Mesenchymal stem cell (in vitro differentiated cells and primary cell): ENCODE results near the gene KRT39.
A peak's percentile ranks its signal among the peaks of the same experiment; 100 is the strongest.

ENCODE experiments used
- DNase-seq: peaks from one replicate; pipeline ENCODE4 v3.0.0-alpha.2; 2013
- H2AFZ ChIP-seq: one replicate; pipeline ENCODE4 v1.6.1; 2013; ENCODE audit warnings: low read depth, mild to moderate bottlenecking, control low read depth, inconsistent platforms, low read length, moderate library complexity
- H2AK5ac ChIP-seq: 2 replicates; pipeline ENCODE4 v1.6.1; 2013; ENCODE audit warnings: low read length, moderate library complexity, mild to moderate bottlenecking, inconsistent platforms; ENCODE audit not compliant: severe bottlenecking
- H2BK120ac ChIP-seq: one replicate; pipeline ENCODE4 v1.6.1; 2013; ENCODE audit warnings: low read depth, mild to moderate bottlenecking, inconsistent platforms, low read length, moderate library complexity
- H2BK12ac ChIP-seq, 2 experiments: one replicate each; pipeline ENCODE4 v1.6.1; 2013; ENCODE audit warnings: inconsistent platforms in 2 of 2, low read length in 2 of 2, mild to moderate bottlenecking in 2 of 2, moderate library complexity in 2 of 2, control low read depth in 1 of 2
- H2BK15ac ChIP-seq: one replicate; pipeline ENCODE4 v1.6.1; 2013; ENCODE audit warnings: mild to moderate bottlenecking, low read depth, inconsistent platforms; ENCODE audit not compliant: poor library complexity, severe bottlenecking
- H2BK5ac ChIP-seq: 2 replicates; pipeline ENCODE4 v1.6.1; 2013; ENCODE audit warnings: low read depth, mild to moderate bottlenecking, low read length, control low read depth, inconsistent platforms; ENCODE audit not compliant: poor library complexity, severe bottlenecking
- H3K14ac ChIP-seq, 2 experiments: one replicate each; pipeline ENCODE4 v1.6.1; 2013; ENCODE audit warnings: inconsistent platforms in 2 of 2, low read length in 2 of 2, control low read depth in 1 of 2, mild to moderate bottlenecking in 1 of 2, moderate library complexity in 1 of 2
- H3K18ac ChIP-seq, 2 experiments: one replicate each; pipeline ENCODE4 v1.6.1; 2013; ENCODE audit warnings: inconsistent platforms in 2 of 2, low read length in 2 of 2, control low read depth in 1 of 2, low read depth in 1 of 2, mild to moderate bottlenecking in 1 of 2
- H3K23ac ChIP-seq, 2 experiments: one replicate each; pipeline ENCODE4 v1.6.1; 2013; ENCODE audit warnings: inconsistent platforms in 2 of 2, low read length in 2 of 2, mild to moderate bottlenecking in 2 of 2, moderate library complexity in 2 of 2, control low read depth in 1 of 2
- H3K27ac ChIP-seq: 2 replicates; pipeline ENCODE4 v1.5.1; 2013; ENCODE audit warnings: mild to moderate bottlenecking, moderate library complexity, low read length, control low read depth, inconsistent platforms; ENCODE audit not compliant: poor library complexity, severe bottlenecking
- H3K27me3 ChIP-seq, 2 experiments: 2 replicates each; pipeline versions ENCODE4 v1.6.1 to v1.7.0; 2013; ENCODE audit warnings: low read length in 2 of 2, mild to moderate bottlenecking in 2 of 2, moderate library complexity in 2 of 2, control low read depth in 1 of 2, inconsistent platforms in 1 of 2; ENCODE audit not compliant: control insufficient read depth in 1 of 2, insufficient read depth in 1 of 2
- H3K36me3 ChIP-seq, 2 experiments: 2 replicates each; pipeline versions ENCODE4 v1.6.1 to v1.7.0; 2013; ENCODE audit warnings: low read length in 2 of 2, control low read depth in 1 of 2, inconsistent platforms in 1 of 2, low read depth in 1 of 2, mild to moderate bottlenecking in 1 of 2; ENCODE audit not compliant: insufficient read depth in 2 of 2, control insufficient read depth in 1 of 2
- H3K4ac ChIP-seq, 2 experiments: one replicate each; pipeline ENCODE4 v1.6.1; 2013; ENCODE audit warnings: inconsistent platforms in 2 of 2, low read length in 2 of 2, mild to moderate bottlenecking in 2 of 2, moderate library complexity in 2 of 2, control low read depth in 1 of 2, low read depth in 1 of 2
- H3K4me1 ChIP-seq: 2 replicates; pipeline ENCODE4 v1.6.1; 2013; ENCODE audit warnings: low read depth, low read length, control low read depth; ENCODE audit not compliant: control insufficient read depth, insufficient read depth
- H3K4me2 ChIP-seq: 2 replicates; pipeline ENCODE4 v1.6.1; 2013; ENCODE audit warnings: low read length, mild to moderate bottlenecking, inconsistent platforms; ENCODE audit not compliant: poor library complexity, severe bottlenecking
- H3K4me3 ChIP-seq, 2 experiments: 2 replicates each; pipeline versions ENCODE4 v1.5.1 to v1.7.0; 2013; ENCODE audit warnings: low read length in 2 of 2, mild to moderate bottlenecking in 2 of 2, control low read depth in 1 of 2, low read depth in 1 of 2; ENCODE audit not compliant: insufficient read depth in 1 of 2
- H3K79me1 ChIP-seq: replicated peaks from 2 replicates; pipeline ENCODE4 v1.6.1; 2013; ENCODE audit warnings: mild to moderate bottlenecking, control low read depth, low read length, inconsistent platforms; ENCODE audit not compliant: poor library complexity, severe bottlenecking
- H3K9ac ChIP-seq: 2 replicates; pipeline ENCODE4 v1.7.0; 2013; ENCODE audit warnings: mild to moderate bottlenecking, low read length, moderate library complexity
- H3K9me3 ChIP-seq: 2 replicates; pipeline ENCODE4 v1.7.0; 2013; ENCODE audit warnings: mild to moderate bottlenecking, low read length; ENCODE audit not compliant: control insufficient read depth
- H4K8ac ChIP-seq: one replicate; pipeline ENCODE4 v1.6.1; 2013; ENCODE audit warnings: inconsistent platforms, mild to moderate bottlenecking, low read length, moderate library complexity
- H4K91ac ChIP-seq: one replicate; pipeline ENCODE4 v1.6.1; 2013; ENCODE audit warnings: mild to moderate bottlenecking, low read length, inconsistent platforms
- WGBS: methylation state at CpG from one replicate; pipeline ENCODE4 v1.1.7; 2013; ENCODE audit warnings: mixed read lengths; 5-methylcytosine and 5-hydroxymethylcytosine counted together

KRT39 gene

DNA sequence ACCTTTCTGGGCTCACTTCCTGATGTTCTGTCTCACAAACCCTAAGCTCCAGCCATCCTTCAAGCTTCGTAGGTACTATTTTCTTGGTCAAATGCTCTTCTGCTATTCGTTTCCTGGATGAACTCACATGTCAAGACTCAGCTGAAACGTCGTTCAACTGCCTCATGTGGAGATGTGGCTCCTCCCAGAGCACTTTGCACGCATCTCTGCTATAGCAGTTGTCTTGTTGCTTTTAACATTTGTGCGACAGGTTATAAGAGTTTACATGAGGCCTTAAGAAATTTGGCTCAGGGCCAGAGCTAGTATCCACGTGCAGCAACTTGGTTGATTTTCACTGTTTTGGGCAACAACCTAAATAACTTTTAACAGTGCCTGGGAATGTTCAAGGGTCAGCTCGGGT lies 20.2 kb upstream of the KRT39 start:
- H3K18ac ChIP-seq = no peak overlapping the region
- no peak overlapping the region for H3K4ac ChIP-seq

DNA sequence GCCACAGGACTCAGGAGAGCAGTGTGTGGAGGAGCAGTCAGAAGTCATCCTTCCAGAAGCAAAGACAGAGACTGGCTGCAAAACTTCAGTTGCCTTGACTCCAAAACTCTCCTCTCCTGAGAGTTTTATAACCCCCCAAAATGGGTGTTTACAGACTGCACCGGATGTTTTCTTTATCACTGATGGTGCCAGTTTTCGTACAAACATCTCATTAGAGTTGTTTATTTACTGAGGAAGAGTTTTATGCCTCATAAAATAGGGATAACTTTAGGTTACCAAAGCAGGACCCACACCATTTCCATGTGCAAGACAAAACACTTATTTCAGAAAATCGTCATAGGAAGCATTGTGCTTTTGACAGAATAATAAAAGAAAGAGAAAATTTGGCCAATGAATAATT lies 17.5 kb upstream of the KRT39 start, which contains the start of gene KRT40:
KRT40 (minus strand) TSS at position 101 of the 400 bp plus-strand sequence; CDS start at position 48, 53 bp downstream.
- Histone ChIP-seq H3K4me2 (no peak within 1 kb of the TSS), H2AK5ac (no peak within 1 kb of the TSS), H3K4me3 (peak within 1 kb of the TSS in 1 of 2 experiments; percentile 4), H2BK5ac (no peak within 1 kb of the TSS), H2BK12ac (no peak within 1 kb of the TSS), H3K9me3 (no peaks in the 10 kb centered on the region), H3K79me1 (no peaks in the 10 kb centered on the region), H2BK15ac (no peak within 1 kb of the TSS), H2BK120ac (no peak within 1 kb of the TSS), H2AFZ (no peak within 1 kb of the TSS), H3K27me3 (no peaks in the 10 kb centered on the region), H3K27ac (no peak within 1 kb of the TSS), H3K18ac (no peak within 1 kb of the TSS), H3K4ac (no peak within 1 kb of the TSS), H3K14ac (peak within 1 kb of the TSS in 1 of 2 experiments; percentile 26), H3K9ac (no peak within 1 kb of the TSS), H3K23ac (no peak within 1 kb of the TSS), H3K4me1 (peaks cover 5% of the 10 kb centered on the region), H4K8ac (no peak within 1 kb of the TSS), H4K91ac (no peak within 1 kb of the TSS), H3K36me3 (no peaks in the 10 kb centered on the region)
- WGBS = no CpG with 5 or more reads among the region's 3 CpGs
- no peak for DNase-seq

More for the DNA sequence above, 20.2 kb upstream of the KRT39 start:
- Histone ChIP-seq H3K9me3 (no peaks in the 10 kb centered on the region), H3K4me2 (no peak overlapping the region), H3K23ac (no peak overlapping the region), H2BK15ac (no peak overlapping the region), H4K8ac (no peak overlapping the region), H2AK5ac (no peak overlapping the region), H3K14ac (no peak overlapping the region), H3K4me1 (no peaks in the 10 kb centered on the region), H3K79me1 (no peaks in the 10 kb centered on the region), H3K36me3 (no peaks in the 10 kb centered on the region), H3K4me3 (no peak overlapping the region), H4K91ac (no peak overlapping the region), H3K27me3 (no peaks in the 10 kb centered on the region), H3K27ac (no peak overlapping the region), H2BK120ac (no peak overlapping the region), H3K9ac (no peak overlapping the region), H2AFZ (peak overlapping the region; percentile 5), H2BK5ac (no peak overlapping the region), H2BK12ac (no peak overlapping the region)
- WGBS = 63% methylated on average over 8 of the region's 8 CpGs
- no peak for DNase-seq

DNA sequence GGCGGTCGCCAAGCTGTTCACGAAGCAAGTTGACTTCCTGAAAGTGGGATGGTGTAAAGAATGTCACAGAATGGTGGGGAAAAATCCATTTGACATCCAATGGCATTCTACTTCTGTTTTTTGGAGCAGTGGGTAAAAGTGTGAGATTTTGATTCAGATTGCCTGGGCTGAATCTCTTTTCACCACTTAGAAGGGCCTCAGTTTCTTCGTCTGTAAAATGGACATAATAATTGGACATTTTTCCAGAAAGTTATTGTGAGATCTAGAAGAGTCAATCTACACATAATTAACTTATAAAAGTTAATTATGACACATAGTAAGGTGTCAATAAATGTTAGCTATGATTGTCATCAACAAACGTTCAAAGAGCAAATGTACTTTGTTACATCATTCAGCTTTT lies 14.4 kb upstream of the KRT39 start:
- H3K36me3 ChIP-seq = no peaks in the 10 kb centered on the region
- no peak overlapping the region for H4K91ac ChIP-seq
- H2BK15ac ChIP-seq = no peak overlapping the region
- H3K9me3 ChIP-seq = no peaks in the 10 kb centered on the region
- no peak overlapping the region for H3K27ac ChIP-seq
- H2AK5ac ChIP-seq = no peak overlapping the region
- no peak for DNase-seq
- H3K4ac ChIP-seq = no peak overlapping the region
- no peak overlapping the region for H3K23ac ChIP-seq
- H3K27me3 ChIP-seq = no peaks in the 10 kb centered on the region
- no peak overlapping the region for H3K14ac ChIP-seq
- no peak overlapping the region for H2AFZ ChIP-seq
- H3K4me2 ChIP-seq = no peak overlapping the region
- no peak overlapping the region for H2BK12ac ChIP-seq
- H3K4me1 ChIP-seq = peaks cover 8% of the 10 kb centered on the region
- H4K8ac ChIP-seq = no peak overlapping the region
- no peak overlapping the region for H2BK120ac ChIP-seq
- no peaks in the 10 kb centered on the region for H3K79me1 ChIP-seq
- H3K18ac ChIP-seq = no peak overlapping the region
- no peak overlapping the region for H2BK5ac ChIP-seq
- WGBS = 70% methylated on average over 3 of the region's 5 CpGs
- H3K9ac ChIP-seq = peak overlapping the region; percentile 65
- peak overlapping the region in 1 of 2 experiments; percentile 50 for H3K4me3 ChIP-seq

DNA sequence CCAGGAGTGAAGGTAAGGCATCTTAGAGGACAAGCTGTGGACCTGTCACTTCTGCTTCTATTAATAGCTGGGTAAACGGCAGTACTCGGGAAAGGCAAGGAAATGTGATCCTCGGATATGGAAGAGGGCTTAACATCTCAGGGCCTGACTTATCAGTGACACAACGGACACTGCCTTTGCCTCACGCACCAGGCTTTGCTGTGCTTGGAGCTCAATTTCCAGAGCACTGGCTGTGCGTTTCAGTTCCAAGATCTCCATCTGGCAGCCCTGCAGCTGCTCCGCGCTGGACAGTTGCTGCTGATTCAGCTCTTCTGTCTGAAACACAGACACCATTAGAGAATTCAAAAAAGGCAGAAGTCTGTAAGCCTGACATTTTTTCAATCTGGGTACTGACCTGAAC lies 13.8 kb upstream of the KRT39 start:
- H2BK120ac ChIP-seq = no peak overlapping the region
- H3K4ac ChIP-seq = no peak overlapping the region
- no peak overlapping the region for H3K18ac ChIP-seq
- H3K9ac ChIP-seq = peak overlapping the region; percentile 65
- H2BK5ac ChIP-seq = no peak overlapping the region
- no peak overlapping the region for H2BK12ac ChIP-seq
- peak overlapping the region in 1 of 2 experiments; percentile 50 for H3K4me3 ChIP-seq
- no peaks in the 10 kb centered on the region for H3K27me3 ChIP-seq
- H3K9me3 ChIP-seq = no peaks in the 10 kb centered on the region
- H3K4me2 ChIP-seq = no peak overlapping the region
- H3K36me3 ChIP-seq = no peaks in the 10 kb centered on the region
- H3K23ac ChIP-seq = no peak overlapping the region
- H4K8ac ChIP-seq = no peak overlapping the region
- no peak overlapping the region for H2AFZ ChIP-seq
- peaks cover 8% of the 10 kb centered on the region for H3K4me1 ChIP-seq
- WGBS = 17% methylated on average over 8 of the region's 8 CpGs
- DNase-seq = peak; percentile 33
- no peak overlapping the region for H3K14ac ChIP-seq
- no peak overlapping the region for H4K91ac ChIP-seq
- no peak overlapping the region for H2AK5ac ChIP-seq
- no peak overlapping the region for H2BK15ac ChIP-seq
- H3K79me1 ChIP-seq = no peaks in the 10 kb centered on the region
- H3K27ac ChIP-seq = no peak overlapping the region
